GM20000 (cell line): Measurements from ENCODE around the gene CBLB.

Experiments
- DNase-seq: peaks from one replicate; pipeline ENCODE4 v3.0.0; 2012; ENCODE audit warnings: low spot score
- TF ChIP-seq, protein P1 (sequence below): IDR thresholded peaks from 2 replicates; pipeline ENCODE4 v1.5.1; 2012; ENCODE audit warnings: mild to moderate bottlenecking, control low read depth; ENCODE audit errors: extremely low read depth, missing control alignments

CBLB gene

GRCh38 chr3:105653166-105653565 lies 215.6 kb downstream of the CBLB start:
- TF ChIP-seq, protein P1, sequence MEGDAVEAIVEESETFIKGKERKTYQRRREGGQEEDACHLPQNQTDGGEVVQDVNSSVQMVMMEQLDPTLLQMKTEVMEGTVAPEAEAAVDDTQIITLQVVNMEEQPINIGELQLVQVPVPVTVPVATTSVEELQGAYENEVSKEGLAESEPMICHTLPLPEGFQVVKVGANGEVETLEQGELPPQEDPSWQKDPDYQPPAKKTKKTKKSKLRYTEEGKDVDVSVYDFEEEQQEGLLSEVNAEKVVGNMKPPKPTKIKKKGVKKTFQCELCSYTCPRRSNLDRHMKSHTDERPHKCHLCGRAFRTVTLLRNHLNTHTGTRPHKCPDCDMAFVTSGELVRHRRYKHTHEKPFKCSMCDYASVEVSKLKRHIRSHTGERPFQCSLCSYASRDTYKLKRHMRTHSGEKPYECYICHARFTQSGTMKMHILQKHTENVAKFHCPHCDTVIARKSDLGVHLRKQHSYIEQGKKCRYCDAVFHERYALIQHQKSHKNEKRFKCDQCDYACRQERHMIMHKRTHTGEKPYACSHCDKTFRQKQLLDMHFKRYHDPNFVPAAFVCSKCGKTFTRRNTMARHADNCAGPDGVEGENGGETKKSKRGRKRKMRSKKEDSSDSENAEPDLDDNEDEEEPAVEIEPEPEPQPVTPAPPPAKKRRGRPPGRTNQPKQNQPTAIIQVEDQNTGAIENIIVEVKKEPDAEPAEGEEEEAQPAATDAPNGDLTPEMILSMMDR = no peak
- DNase-seq = no peak

DNA sequence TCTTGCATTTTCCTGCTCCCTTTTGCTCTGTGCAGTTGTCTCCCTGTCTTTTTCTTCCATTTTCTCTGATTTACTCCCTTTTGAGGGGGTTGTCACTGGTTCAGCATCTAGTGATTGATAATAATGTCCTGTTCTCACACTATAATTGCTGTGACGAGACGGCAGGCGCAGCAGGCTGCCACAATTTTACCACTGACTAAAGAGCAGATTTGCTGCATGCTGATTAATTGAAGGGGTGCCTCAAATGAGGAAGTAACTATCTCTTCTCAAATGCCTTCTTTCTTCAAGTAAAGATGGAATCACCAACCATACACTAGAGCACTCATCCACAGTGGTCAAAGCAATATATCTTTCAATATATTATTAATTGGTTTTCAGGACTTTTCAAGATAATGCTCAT lies 219.3 kb downstream of the CBLB start:
- DNase-seq = no peak
- TF ChIP-seq, protein P1 = no peak

- TF ChIP-seq, protein P1 = no peak
- no peak for DNase-seq
These were observed 221.8 kb downstream of the CBLB start for GRCh38 chr3:105647047-105647446.

DNA sequence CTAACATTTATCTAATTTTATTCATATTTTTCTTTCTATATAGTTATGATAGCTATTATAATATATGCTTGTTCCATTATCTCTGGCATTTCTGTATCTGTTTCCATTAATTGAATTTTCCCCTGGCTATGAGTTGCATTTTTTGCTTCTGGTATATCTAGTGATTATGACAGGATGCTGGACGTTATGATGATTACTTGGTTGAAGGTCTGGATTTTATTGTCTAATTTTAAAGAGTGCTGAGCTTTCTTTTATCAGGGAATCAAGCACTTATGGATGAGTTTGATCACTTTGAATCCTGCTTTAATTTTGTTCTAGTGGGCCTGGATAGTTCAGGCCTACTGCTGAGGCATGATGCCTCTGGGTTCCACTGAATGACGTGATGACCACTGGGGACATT lies 229.7 kb downstream of the CBLB start:
- TF ChIP-seq, protein P1 = no peak
- DNase-seq = no peak

DNA sequence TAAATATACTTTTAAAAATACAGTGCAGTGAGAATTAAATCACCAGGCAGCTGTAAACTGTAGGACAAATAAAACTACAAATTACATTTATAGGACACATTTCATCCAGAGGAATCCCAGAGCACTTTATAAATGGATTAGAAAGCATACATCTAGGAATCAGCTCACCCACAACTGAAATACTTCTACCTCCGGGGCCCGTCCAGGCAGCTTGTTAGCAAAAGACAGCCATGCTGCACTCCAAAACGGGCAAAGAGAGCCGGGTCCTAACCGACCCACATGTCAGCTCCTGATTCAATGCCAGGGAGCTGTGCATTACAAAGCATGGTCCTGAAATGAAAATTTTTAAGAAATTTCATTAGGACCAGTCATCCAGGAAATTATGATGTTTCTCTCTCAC lies 234.1 kb downstream of the CBLB start:
- DNase-seq = no peak
- TF ChIP-seq, protein P1 = no peak

- TF ChIP-seq, protein P1 = no peak
- no peak for DNase-seq
These were observed 239.1 kb downstream of the CBLB start for GRCh38 chr3:105629718-105630117.

DNA sequence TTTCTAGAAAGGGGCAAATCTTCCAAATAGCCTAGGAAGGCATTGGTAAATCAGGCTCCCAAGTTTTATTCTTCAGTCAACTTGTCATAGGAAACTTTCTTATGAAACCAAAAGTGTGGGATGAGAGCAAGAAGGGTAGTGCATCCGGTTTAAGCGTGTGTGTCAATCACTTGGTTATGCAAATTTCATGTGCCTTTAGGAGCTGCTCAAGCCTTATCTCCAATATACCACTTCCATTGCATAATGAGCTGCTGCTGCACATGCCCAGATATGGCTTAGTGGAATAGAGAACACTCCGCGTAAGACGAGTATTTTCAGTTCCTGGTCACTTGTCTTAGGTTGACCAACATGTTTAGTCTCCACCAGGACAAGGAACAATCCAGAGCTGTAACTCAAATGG lies 242.1 kb downstream of the CBLB start:
- no peak for DNase-seq
- TF ChIP-seq, protein P1 = no peak
